H1 (cell line): ENCODE measurements around the gene ARL8A.

ENCODE experiments used
- CHD2 ChIP-seq: IDR thresholded peaks from 2 replicates; pipeline ENCODE4 v1.6.1; 2012; ENCODE audit warnings: low read length, improper control_type of control experiment
- EP300 ChIP-seq, 2 experiments: IDR thresholded peaks; 1 replicate in 1 of 2; 2 replicates in 1 of 2; pipeline ENCODE4 v1.6.1; 2011 to 2012; ENCODE audit warnings: low read depth in 2 of 2, low read length in 2 of 2, mild to moderate bottlenecking in 2 of 2, borderline replicate concordance in 1 of 2, inconsistent platforms in 1 of 2, moderate library complexity in 1 of 2
- POLR2A ChIP-seq, 2 experiments: IDR thresholded peaks; 1 replicate in 1 of 2; 2 replicates in 1 of 2; pipeline ENCODE4 v1.6.1; 2011; ENCODE audit warnings: low read depth in 2 of 2, low read length in 2 of 2, mild to moderate bottlenecking in 2 of 2; ENCODE audit errors: control extremely low read depth in 1 of 2
- SIN3A ChIP-seq, 2 experiments: IDR thresholded peaks in 1 of 2; conservative IDR thresholded peaks in 1 of 2; 2 replicates each; pipeline ENCODE4 v1.6.1; 2011 to 2012; ENCODE audit warnings: low read length in 2 of 2, improper control_type of control experiment in 1 of 2, low read depth in 1 of 2, mild to moderate bottlenecking in 1 of 2
- TAF1 ChIP-seq: IDR thresholded peaks from 2 replicates; pipeline ENCODE4 v1.6.1; 2011; ENCODE audit warnings: mild to moderate bottlenecking, low read depth, low read length
- TF ChIP-seq, protein P1 (sequence below), 3 experiments: IDR thresholded peaks; 1 replicate in 2 of 3; 2 replicates in 1 of 3; pipeline versions ENCODE4 v1.5.1 to v1.6.1; 2011; ENCODE audit warnings: low read length in 3 of 3, mild to moderate bottlenecking in 3 of 3, inconsistent platforms in 2 of 3, low read depth in 1 of 3, moderate library complexity in 1 of 3; ENCODE audit not compliant: insufficient read depth in 1 of 3; ENCODE audit errors: control extremely low read depth in 1 of 3

DNA sequence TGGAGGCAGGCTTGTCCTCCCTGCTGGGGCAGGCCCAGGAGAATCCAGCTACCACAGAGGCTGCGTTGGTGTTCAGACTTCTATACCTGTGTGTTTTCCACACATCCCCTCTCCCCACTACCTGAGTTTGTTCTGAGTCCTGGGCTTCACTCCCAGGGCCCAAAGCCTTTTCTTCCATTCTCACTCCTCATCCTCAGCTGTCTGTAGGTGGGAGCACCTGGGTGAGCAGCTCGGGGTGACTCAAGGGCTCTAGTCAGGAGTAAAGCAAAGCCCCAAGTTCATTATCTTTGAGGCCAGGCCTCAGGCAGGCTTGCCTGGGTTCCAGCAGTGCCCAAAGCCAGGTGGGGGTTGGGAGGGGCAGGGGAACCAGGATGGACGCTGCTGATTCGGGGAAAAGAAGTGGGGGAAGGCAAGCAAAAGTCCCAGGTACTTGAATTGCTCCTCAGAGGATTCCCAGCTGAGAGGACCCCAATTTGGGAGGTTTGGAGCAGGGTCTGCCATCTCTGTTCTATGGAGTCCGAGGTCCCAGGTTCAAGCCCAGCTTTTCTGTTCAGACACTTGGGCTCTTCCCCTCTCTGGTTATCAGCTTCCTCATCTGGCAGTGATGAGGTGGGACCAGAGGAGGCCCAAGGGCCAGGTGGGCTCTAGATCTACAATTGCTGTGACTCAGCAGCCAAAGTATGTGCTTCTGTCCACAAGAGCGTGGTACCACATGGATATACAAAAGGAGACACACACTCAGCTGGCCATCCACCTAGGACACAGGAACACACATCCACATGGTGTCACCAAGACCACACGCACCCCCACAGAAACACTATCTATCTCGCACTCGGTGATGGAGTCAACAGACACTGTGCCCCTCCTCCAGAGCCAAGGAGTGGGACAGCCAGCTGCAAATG lies 21.7 kb upstream of the ARL8A start:
- TF ChIP-seq, protein P1, sequence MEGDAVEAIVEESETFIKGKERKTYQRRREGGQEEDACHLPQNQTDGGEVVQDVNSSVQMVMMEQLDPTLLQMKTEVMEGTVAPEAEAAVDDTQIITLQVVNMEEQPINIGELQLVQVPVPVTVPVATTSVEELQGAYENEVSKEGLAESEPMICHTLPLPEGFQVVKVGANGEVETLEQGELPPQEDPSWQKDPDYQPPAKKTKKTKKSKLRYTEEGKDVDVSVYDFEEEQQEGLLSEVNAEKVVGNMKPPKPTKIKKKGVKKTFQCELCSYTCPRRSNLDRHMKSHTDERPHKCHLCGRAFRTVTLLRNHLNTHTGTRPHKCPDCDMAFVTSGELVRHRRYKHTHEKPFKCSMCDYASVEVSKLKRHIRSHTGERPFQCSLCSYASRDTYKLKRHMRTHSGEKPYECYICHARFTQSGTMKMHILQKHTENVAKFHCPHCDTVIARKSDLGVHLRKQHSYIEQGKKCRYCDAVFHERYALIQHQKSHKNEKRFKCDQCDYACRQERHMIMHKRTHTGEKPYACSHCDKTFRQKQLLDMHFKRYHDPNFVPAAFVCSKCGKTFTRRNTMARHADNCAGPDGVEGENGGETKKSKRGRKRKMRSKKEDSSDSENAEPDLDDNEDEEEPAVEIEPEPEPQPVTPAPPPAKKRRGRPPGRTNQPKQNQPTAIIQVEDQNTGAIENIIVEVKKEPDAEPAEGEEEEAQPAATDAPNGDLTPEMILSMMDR (IDR thresholded peaks at IDR 0.05; ENCODE audit: control extremely low read depth in 1 of 3, insufficient read depth in 1 of 3, low read depth in 1 of 3, low read length in 3 of 3): no peak
- TF ChIP-seq EP300 (IDR thresholded peaks at IDR 0.05; ENCODE audit: borderline replicate concordance in 1 of 2, low read depth in 2 of 2, low read length in 2 of 2) (no peak), CHD2 (no peak), POLR2A (IDR thresholded peaks at IDR 0.05; ENCODE audit: control extremely low read depth in 1 of 2, low read depth in 2 of 2, low read length in 2 of 2) (no peak), SIN3A (conservative IDR thresholded peaks at IDR 0.05 in 1 of 2, IDR thresholded peaks at IDR 0.05 in 1 of 2; ENCODE audit: low read depth in 1 of 2, low read length in 2 of 2) (no peak), TAF1 (no peak)
